Keratinocyte (primary cell): Measurements from ENCODE around the gene PLEKHH2.

Experiments used
- EZH2 ChIP-seq: IDR thresholded peaks from one replicate; pipeline ENCODE4 v1.6.1; 2012; ENCODE audit warnings: inconsistent platforms, mild to moderate bottlenecking, low read length, moderate library complexity
- TF ChIP-seq, protein P1 (sequence below), 3 experiments: IDR thresholded peaks in 1 of 3; conservative IDR thresholded peaks in 1 of 3; optimal IDR thresholded peaks in 1 of 3; 2 replicates in 2 of 3; 3 replicates in 1 of 3; pipeline versions ENCODE3 to v1.5.1; 2011; ENCODE audit warnings: low read length in 3 of 3, mild to moderate bottlenecking in 3 of 3, moderate library complexity in 2 of 3, control low read depth in 1 of 3, inconsistent platforms in 1 of 3; ENCODE audit not compliant: insufficient read depth in 2 of 3; ENCODE audit errors: extremely low read depth in 1 of 3

DNA sequence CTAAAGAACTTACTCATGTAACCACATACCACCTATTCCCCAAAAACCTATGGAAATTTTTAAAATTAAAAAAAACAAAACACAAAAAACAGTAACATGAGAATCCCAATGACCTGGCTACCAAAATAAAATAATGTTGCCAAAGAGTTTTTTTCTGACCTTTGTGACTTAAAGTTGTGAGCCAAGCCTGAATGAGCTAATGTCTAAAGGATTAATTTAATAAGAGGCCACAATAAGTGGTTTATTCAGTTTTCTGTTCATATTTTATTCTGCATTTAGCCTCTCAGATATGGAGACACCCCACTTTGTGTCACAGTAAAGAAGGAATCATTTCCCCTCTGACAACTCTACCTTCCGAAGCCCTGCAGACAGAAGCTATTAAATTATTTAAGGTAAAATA lies 94.2 kb downstream of the PLEKHH2 start:
- TF ChIP-seq, protein P1, sequence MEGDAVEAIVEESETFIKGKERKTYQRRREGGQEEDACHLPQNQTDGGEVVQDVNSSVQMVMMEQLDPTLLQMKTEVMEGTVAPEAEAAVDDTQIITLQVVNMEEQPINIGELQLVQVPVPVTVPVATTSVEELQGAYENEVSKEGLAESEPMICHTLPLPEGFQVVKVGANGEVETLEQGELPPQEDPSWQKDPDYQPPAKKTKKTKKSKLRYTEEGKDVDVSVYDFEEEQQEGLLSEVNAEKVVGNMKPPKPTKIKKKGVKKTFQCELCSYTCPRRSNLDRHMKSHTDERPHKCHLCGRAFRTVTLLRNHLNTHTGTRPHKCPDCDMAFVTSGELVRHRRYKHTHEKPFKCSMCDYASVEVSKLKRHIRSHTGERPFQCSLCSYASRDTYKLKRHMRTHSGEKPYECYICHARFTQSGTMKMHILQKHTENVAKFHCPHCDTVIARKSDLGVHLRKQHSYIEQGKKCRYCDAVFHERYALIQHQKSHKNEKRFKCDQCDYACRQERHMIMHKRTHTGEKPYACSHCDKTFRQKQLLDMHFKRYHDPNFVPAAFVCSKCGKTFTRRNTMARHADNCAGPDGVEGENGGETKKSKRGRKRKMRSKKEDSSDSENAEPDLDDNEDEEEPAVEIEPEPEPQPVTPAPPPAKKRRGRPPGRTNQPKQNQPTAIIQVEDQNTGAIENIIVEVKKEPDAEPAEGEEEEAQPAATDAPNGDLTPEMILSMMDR (optimal IDR thresholded peaks at IDR 0.05 in 1 of 3, IDR thresholded peaks at IDR 0.05 in 1 of 3, conservative IDR thresholded peaks at IDR 0.05 in 1 of 3; ENCODE audit: extremely low read depth in 1 of 3, insufficient read depth in 2 of 3, low read length in 3 of 3), result no peak
- no peak for TF ChIP-seq EZH2
